ENCODE results near the gene SDK1. TPM values are rescaled to one million over a fixed set of nuclear protein-coding genes. Genes with fewer than 3 reads are reported as not detected.

SDK1 gene
- total and polyA plus RNA-seq, 2 of the 8 experiments (the other 6 are each of a cell fraction or from before 2014, with no cell fraction given) = 3.3 to 7.2 TPM

DNA sequence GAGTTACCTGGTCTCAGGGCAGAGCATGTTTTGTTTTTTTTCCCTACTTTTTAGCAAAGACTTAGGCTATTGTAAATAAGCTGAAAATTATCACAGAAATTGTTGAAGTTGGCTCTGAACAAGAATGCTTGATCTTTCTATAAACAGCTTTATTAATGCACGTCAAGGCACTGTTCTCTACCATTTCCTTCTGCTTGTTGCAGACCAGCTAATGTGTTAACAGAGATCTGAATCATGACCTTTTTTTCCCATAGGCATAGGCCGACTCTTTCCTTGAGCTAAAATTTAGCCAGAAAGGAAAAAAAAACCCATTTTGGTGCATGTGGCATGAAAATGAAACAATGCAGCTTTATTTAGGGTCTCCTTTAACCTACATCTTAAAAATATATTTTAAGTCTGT is 248.5 kb downstream of the SDK1 start:
- H3K27ac ChIP-seq (ENCODE audit: low read depth, low read length) = no peak overlapping the region

More for the DNA sequence above, 248.5 kb downstream of the SDK1 start:
- ChIA-PET POLR2A (ENCODE audit: partially characterized antibody) (no interaction called here), CTCF (ENCODE audit: partially characterized antibody) (interaction anchor here (1.0 to 1.6 kb wide), 6 partner anchors 10 to 258 kb away, joined by 3 to 5 read pairs (median 3); no protein-coding TSS in a partner anchor)
- no peak overlapping the region for H3K18ac ChIP-seq (ENCODE audit: extremely low read depth, low read length)
- no peak overlapping the region for H4K5ac ChIP-seq (ENCODE audit: insufficient read length, low read depth, low read length)
- 78% methylated on average over 2 of the region's 2 CpGs; no CpG with 5 or more reads in 1 of the 2 experiments for WGBS, 2 experiments (ENCODE audit: extremely low coverage in 1 of 2, insufficient coverage in 1 of 2, insufficient read length in 1 of 2, insufficient replicate concordance in 2 of 2, low coverage in 1 of 2, low lambda C conversion rate in 2 of 2, missing lambda C conversion rate in 1 of 2)
- H2AFZ ChIP-seq (ENCODE audit: low read length) = no peak overlapping the region
- TF ChIP-seq CHD1 (IDR thresholded peaks at IDR 0.05; ENCODE audit: low read depth, low read length) = no peak
- no peak for TF ChIP-seq SP2 (IDR thresholded peaks at IDR 0.05; ENCODE audit: low read length)
- H3K23ac ChIP-seq (ENCODE audit: insufficient read length) = no peak overlapping the region
- no peak overlapping the region for H2BK20ac ChIP-seq (ENCODE audit: low read length)
- H3K79me1 ChIP-seq (ENCODE audit: low read depth, low read length) = no peaks in the 10 kb centered on the region
- H2BK120ac ChIP-seq (replicated peaks; ENCODE audit: low read depth, low read length) = no peak overlapping the region
- no peak overlapping the region for H3K9ac ChIP-seq (replicated peaks in 1 of 4; ENCODE audit: extremely low read depth in 1 of 4, low read depth in 3 of 4, low read length in 3 of 4)
- H2BK12ac ChIP-seq (ENCODE audit: low read depth, low read length) = no peak overlapping the region
- H4K91ac ChIP-seq (replicated peaks; ENCODE audit: insufficient read length, low read length) = no peak overlapping the region
- H3K4me1 ChIP-seq (replicated peaks in 1 of 4; ENCODE audit: control insufficient read depth in 3 of 4, insufficient read depth in 4 of 4, low read length in 3 of 4) = peaks cover 0 to 17% (median 12%) of the 10 kb centered on the region in 4 experiments; a peak in 4 of 7 replicates
- no peaks in the 10 kb centered on the region for H3K23me2 ChIP-seq (ENCODE audit: low read depth, low read length)
- H3K27me3 ChIP-seq (replicated peaks in 1 of 4; ENCODE audit: control insufficient read depth in 3 of 4, extremely low read depth in 1 of 4, insufficient read depth in 3 of 4, low read length in 3 of 4) = no peaks in the 10 kb centered on the region
- peak overlapping the region in 1 of 2 experiments; percentile 42; a peak in 1 of 4 replicates for H3K4me2 ChIP-seq (ENCODE audit: insufficient read depth in 1 of 2, low read depth in 2 of 2, low read length in 2 of 2)
- H4K20me1 ChIP-seq (replicated peaks in 1 of 2; ENCODE audit: control insufficient read depth in 1 of 2, insufficient read depth in 2 of 2, low read length in 2 of 2) = no peaks in the 10 kb centered on the region
- no peaks in the 10 kb centered on the region for H3K36me3 ChIP-seq (ENCODE audit: control insufficient read depth in 2 of 4, insufficient read depth in 4 of 4, low read length in 3 of 4)
- no peak overlapping the region for H2BK5ac ChIP-seq (ENCODE audit: low read depth, low read length)
- FAIRE-seq (no peak), DNase-seq (ENCODE audit: low read depth in 1 of 2, low spot score in 2 of 2) (no peak)
- H3K56ac ChIP-seq (replicated peaks; ENCODE audit: insufficient read length, low read depth, low read length) = no peak overlapping the region
- H4K8ac ChIP-seq (ENCODE audit: extremely low read depth, insufficient read depth, low read length) = no peak overlapping the region
- H2AK5ac ChIP-seq (ENCODE audit: low read depth, low read length) = no peak overlapping the region
- H3K9me3 ChIP-seq (ENCODE audit: insufficient read depth in 2 of 2, low read depth in 1 of 2, low read length in 1 of 2) = no peaks in the 10 kb centered on the region
- no peak overlapping the region for H3K14ac ChIP-seq (ENCODE audit: insufficient read length)
- H2BK15ac ChIP-seq (ENCODE audit: low read length) = no peak overlapping the region
- no peak overlapping the region for H3K4ac ChIP-seq (replicated peaks; ENCODE audit: insufficient read length, low read depth, low read length)
- H3K79me2 ChIP-seq (ENCODE audit: control insufficient read depth in 1 of 2, insufficient read depth in 2 of 2, low read length in 2 of 2) = no peaks in the 10 kb centered on the region
- H3K4me3 ChIP-seq (ENCODE audit: extremely low read depth in 1 of 4, insufficient read depth in 2 of 4, low read depth in 3 of 4, low read length in 4 of 4) = no peak overlapping the region
